ENCODE measurements around the gene EVA1C. TPM values are rescaled to one million over a fixed set of nuclear protein-coding genes. Genes with fewer than 3 reads are reported as not detected.
A peak's percentile ranks its signal among the peaks of the same experiment; 100 is the strongest.
"Not testable (repeated sequence)": the region's sequence is repeated elsewhere in the genome, so short reads cannot be mapped to it uniquely, and the experiment has no call there.

The EVA1C gene
- total RNA-seq, 1 experiment from 2014 or later = 3.2 TPM

DNA sequence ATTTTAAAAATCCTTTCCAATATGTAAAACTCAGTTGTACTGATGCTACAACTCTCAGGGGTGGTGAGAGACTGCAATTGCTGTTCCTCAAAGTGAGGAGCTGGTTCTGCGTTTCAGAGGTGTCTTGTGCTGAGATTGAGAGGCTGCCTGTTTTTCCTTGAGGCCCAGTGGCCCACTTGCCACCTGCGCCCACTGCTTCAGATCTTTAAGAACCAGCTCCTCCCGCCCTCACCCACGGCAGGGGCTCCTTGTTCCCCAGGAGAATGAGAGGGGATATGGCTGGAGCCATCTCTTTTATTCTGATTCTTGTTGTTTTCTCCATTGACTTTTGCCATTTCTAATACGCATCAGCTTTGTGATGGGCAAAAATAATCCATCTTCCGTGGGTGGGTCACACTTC, 45.5 kb downstream of the EVA1C start:
- no peak for DNase-seq (ENCODE audit: low read depth)

DNA sequence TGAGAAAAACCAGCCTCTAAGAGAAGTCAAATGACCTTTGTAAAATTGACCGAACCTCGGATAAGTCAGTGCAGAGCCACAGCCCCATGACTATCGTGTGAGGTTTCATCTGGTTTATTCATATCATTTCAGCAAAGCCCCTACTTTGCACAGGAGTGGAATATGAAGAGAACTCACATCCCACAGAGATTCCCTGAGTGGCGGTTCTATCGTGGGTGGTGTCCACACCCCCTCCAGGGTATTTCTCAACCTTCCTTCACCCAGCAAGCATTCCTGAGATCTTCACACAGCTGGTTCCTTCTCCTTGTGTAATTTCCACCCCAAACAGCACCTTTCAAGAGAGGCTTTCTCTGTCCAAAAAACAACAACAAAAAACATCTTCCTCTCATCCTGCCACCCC, 47.5 kb downstream of the EVA1C start:
- no peak for DNase-seq (ENCODE audit: low read depth)

DNA sequence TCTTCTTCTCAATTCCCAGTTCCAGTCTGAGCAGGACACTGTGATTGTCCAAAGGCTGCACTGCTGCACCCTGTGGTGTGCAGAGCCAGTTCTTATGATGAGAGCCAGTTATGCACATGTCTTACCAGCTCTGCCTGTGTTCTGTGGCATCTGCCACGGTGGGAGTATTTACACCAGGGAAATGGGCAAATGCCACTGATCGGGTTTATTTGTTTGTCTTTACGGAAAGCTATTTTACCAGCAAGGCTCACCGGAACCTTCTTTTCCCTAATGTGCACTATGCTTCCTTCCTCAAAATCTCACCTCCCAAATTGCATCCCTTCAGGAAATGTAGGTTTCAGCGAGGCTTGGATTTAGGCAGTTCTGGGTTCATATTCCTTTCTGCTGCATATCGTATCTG, 49.0 kb downstream of the EVA1C start:
- no peak for DNase-seq (ENCODE audit: low read depth)

DNA sequence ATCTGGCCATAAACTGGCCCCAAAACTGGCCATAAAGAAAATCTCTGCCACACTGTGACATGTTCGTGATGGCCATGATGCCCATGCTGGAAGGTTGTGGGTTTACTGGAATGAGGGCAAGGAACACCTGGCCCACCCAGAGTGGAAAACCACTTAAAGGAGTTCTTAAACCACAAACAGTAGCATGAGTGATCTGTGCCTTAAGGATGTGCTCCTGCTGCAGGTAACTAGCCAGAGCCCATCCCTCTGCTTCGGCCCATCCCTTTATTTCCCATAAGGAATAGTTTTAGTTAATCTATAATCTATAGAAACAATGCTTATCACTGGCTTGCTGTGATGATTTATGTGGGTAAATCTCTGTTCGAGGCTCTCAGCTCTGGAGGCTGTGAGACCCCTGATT, 50.1 kb downstream of the EVA1C start:
- DNase-seq (ENCODE audit: low read depth) = not testable (repeated sequence)

DNA sequence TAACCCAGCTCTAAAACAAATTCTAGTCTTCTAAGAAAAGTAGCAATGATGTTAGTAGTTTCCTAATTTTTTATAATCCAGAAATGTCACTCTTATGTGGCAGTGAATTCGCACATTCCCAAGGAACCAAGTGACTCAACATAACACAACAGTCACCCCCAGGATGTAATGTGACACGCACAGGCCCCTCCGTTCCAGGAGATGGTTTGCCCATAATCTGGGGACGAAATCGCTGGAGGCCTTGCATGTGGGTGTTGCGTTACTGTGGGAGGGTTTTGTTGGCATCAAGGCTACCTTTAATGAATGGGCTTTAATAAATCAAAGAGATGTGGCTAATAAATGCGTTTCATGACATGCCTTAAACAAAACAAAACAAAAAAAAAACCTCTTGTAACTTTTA, 50.9 kb downstream of the EVA1C start:
- peak; percentile 70 for DNase-seq (ENCODE audit: low read depth)

DNA sequence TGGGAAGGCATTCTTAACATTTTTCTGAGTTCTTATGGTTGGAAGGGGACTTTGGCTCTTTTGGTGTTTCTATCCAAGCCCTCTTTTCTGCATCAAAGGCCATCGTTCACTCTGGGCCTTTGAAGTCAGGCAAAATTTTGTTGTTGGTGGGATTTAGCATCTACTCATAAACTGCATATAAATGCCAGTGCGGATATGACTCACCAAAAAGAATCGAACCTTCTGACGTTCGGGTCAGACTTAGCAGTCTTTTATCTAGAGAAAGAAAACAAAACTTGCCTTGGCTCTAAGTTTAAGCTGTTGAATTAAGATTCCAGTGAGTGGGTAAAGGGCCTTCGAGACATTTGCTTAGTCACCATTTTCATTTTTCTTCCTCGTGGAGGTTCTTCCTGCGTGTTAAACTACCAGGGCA, 51.4 kb downstream of the EVA1C start:
- DNase-seq (ENCODE audit: low read depth) = peak; percentile 88

DNA sequence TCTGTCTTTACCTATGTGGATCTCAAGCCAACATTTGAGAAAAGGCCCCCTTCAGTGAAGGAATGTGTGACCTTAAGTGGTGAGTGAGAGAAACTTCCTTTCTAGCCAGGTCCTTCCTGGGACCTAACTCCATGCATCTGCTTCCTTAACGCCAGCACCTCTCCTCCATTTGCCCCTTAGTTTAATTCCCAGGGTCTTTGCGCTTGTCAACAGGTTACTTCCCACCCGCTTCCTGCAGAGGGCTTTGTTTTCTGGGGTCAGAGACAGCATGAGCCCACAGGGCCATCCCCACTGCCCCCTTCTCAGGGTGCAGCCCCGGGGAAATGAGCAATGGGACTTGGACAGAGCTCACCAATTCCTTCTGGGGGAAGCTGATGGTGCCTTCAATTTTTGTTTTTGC, 54.8 kb downstream of the EVA1C start:
- DNase-seq (ENCODE audit: low read depth) = no peak

DNA sequence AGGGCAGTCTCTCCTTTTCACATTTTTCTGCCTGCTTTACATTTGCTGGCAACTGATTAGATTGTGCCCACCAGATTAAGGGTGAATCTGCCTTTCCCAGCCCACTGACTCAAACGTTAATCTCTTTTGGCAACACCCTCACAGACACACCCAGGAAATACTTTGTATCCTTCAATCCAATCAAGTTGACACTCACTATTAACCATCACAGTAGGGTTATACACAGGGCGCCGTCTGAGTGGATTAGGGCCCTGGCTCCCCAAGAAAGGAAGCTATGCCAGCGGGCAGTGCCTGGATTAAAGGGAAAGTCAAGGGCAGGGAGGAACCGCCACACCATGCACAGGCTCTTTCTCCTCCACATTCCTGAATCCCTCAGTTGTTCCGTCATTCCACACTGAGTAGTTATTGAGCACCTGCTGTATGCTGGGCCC, 56.2 kb downstream of the EVA1C start:
- DNase-seq (ENCODE audit: low read depth) = no peak

DNA sequence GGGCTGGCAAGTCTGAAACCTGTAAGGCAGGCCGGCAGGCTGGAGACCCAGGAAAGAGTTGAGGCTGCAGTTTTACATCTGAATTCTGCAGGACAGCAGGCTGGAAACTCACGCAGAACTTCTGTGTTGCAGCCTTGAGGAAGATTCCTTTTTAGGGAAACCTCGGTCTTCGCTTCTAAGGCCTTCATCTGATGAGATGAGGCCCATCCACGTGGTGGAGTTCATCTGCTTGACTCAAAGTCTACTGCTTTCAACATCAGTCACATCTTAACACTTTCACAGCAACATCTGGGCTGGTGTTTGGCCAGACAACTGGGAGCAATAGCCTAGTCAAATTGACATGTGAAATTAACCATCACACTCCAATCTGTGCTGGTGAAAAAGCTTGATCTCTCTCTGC, 57.1 kb downstream of the EVA1C start:
- DNase-seq (ENCODE audit: low read depth) = no peak

DNA sequence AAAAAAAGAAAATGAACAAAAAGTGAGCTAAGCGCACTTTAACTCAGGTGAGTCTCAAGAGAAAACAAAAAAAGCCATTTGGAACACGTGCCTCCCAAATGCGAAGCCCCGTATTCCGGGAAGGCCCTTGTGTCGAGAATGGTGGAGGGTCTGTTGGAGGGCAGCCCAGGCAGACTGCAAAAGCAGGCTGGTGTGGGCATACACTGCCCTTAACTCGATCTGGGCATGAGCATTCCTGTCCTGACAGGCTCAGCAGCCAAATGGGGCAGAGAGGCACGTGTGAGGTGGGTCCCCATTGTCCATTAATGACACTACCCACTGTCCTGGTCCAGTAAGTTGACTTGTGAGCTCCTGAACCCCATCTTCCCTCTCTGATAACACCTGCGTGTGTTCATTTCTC, 57.7 kb downstream of the EVA1C start:
- no peak for DNase-seq (ENCODE audit: low read depth)

DNA sequence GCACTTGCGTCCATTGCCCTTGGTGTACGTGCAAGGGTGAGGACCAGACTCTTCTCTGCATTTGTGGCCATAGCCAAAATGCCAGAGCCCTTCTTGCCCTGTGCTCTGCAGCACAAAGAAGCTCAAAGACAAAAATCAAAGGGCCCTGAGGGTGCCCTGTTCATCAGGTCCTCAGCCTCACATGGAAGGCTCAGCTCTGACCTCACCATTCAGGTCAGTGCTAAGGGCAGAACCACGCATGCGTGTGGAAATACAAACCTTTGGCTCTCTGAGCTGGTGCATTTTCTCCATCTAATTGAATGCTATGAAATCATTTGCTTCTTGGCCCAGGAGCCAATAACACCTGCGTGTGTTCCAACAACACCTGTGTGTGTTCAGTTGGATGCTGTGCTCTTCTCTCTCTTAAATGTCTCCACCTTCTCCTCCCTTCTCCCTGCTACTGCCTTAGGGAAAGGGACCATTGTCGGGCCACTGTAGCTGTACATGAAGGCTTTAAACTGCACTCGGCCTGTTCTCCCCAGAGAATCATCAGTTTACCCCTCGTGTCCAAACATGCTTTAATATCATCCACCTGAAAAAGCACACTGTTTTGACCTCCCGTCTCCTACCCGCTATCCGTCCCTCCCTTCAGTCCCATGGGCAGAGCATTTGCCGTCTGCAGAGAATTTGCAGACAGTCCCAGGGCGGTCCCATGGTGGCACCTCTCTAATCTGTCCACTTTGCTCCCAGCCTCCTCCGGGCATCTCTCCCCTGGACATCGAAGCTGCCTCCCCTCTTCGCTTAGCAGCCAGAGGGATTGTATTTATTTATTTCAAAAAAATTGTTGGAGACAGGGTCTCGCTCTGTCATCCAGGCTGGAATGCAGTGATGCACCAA, 60.6 kb downstream of the EVA1C start:
- DNase-seq (ENCODE audit: low read depth) = no peak

DNA sequence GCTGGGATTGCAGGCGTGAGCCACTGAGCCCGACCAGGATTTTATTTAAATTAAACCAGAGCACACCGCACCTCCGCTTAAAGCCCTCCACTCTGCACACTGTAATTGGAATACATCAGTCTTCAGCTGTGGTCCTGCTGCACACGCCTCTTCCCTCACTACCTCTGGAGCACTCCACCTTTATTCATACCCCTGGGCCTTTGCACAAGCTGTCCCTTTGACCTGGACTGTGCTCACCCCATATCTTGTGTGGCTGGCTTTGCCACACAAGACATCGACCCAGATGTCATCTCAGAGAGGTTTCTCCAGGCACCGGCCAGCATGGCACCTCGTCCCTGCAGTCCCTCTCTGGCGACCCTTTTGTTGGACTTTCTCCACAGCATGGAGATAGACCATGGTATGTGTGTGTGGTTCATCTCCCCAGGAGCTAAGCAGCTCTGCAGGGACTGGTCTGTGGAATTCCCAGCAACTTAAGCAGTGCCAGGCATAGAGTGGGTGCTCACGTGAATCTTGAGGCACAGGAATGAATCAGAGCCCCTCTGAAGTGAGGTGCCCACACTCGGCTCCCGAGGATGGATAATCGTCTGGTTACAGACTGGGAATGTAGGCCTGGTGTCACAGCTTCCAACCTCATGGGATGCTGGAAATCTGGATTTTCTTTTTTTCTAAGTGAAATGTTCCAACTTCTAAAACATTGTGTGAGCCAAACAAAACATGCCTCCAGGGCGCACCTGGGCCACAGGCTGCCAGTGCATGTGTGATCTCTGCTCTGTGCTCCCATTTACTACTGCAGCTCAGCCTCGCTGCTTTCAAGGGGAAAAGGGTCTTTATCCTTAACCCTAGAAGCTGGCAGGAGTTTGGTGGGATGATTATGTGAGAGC, 61.9 kb downstream of the EVA1C start:
- DNase-seq (ENCODE audit: low read depth) = no peak

DNA sequence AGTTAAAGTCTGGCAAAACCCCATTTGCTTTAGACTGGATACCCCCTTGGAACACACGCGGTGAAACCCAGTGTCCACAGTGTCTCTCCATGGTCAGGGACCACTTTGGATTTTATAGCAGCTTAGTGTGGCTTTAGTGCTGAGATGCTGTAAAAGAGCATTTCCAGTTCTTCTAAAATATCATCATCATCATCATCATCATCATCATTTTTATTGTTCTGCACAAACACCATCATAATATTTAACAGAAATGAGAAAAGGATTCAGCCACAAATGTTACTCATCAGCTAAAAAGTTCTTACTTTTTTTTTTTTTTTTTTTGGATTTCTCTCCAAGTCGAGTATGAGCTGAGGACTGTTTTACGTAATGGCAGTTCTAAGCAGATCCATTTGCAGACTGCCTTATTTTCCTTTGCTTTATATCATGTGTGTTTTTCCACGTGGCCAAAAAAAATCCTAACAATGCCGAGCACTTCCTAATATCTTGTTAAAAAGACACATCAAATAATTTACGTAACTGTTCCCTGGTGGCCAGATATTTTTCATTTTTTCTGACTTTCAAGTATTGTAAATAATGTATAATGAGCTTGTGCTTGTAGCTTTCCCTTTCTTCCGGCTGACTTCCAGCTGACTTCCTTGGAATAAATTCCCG, 62.8 kb downstream of the EVA1C start:
- DNase-seq (ENCODE audit: low read depth) = no peak

DNA sequence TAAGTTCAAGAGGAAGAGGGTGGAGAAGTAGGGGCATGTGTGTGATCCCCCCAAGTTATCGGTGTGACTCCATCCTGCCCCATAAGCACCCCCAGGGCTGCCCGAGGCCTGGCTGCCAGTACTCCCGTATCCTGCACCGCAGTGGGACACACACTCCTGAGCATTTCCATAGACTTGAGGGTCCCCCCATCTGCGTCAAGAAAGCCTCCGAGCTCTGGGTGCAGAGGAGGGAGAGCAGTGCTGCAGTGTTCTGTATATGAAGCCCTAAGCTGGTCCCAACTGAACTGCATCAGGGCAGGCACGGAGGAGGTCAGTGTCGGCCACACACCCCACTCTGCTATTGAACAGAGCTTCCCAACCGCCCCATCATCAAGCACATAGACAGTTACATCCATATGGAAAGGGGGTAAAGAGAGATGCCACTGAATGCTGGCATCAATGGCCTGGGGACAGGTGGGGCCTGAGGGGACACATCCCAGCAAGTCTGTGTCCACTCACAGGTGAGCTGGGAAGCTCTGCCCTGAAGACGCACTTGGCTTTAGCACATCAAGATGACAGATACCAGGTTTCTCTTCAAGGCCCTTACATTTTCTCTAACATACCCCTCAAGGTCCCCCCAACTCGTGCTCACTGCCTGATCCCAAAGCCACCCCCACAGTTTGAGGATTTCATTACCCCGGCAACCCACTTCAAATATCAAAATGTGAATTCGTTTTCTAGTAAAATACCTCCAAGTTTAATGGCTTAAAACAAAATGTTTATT, 64.3 kb downstream of the EVA1C start:
- no peak for DNase-seq (ENCODE audit: low read depth)

DNA sequence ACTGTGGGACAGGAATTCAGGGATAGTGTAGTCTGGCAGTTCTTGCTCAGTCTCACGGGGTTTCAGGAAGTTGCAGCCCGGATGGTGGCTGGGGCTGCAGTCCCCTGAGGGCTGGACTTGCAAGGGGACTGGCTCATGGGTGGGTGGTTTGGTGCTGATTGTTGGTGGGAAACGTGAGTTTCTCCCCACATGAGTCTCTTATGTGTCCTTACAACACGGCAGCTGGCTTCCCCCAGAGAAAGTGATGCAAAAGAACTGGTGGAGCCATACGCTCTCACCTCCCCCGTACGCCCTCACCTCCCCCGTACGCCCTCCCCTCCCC, 64.9 kb downstream of the EVA1C start:
- no peak for DNase-seq (ENCODE audit: low read depth)

DNA sequence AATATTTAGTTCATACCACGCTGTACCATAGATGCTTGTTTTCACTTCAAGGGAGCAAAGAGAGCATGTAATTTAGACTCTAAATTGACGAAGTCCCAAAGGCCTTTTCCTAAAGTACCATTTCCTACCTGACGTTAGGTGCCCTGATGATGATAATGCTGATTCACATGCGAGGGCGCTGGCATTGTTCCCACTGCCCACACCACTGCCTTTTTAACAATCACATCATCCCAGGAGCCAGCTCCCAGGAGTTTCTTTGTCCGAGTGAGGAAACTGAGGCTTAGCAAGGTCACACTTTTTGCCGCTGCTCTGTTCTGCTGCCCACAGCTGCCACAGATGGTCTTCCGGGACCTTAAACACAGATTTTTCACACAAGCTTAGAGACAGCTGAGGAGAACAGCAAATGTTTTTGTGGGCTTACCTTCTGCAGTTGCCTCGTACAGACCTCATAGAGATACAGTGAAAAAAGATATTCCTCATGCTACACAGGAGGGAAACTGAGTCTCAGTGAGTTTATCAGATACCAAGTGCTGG, 69.4 kb downstream of the EVA1C start:
- DNase-seq (ENCODE audit: low read depth) = no peak

DNA sequence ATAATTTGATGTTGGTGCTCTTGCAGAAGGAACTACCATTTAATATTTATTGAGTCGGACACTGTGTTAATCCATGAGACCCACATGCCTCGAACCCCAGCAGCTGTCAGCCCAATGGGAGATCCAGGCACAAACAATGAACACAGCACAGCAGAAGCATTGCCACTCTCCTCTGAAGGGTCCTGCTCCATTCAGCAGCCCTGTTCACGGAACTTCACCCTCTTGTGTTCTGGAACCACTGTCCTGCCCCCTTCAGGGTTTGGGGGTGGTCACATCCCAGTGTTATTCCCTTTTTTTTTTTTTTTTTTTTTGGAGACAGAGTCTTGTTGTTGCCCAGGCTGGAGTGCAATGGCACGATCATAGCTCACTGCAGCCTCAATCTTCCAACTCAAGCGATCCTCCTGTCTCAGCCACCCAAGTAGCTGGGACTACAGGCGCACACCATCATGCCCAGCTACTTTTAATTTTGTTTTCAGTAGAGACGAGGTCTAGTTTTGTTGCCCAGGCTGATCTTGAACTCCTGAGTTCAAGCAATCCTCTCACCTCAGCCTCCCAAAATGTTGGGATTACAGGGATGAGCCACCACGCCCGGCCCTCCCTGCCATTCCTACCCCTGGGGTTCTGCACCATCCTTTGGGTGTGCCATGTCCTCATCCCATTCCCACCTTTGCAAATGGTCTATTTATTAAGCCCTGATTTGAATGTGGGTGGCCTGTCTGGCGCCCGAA, 70.2 kb downstream of the EVA1C start:
- no peak for DNase-seq (ENCODE audit: low read depth)

DNA sequence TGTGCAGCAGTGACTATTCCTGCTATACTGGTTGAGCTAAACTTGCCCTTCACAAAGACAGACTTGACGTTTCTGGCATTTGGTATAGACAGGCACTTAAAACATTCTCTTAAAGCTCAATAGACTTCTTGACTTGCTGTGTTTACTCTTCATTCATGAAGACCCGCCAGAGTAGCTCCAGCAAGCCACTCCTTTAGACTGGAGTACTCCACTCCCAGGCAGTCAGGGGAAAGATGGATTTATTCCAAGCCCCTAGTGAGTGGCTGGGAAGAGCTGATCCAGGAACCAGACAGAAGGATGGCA, 70.7 kb downstream of the EVA1C start:
- DNase-seq (ENCODE audit: low read depth) = no peak

DNA sequence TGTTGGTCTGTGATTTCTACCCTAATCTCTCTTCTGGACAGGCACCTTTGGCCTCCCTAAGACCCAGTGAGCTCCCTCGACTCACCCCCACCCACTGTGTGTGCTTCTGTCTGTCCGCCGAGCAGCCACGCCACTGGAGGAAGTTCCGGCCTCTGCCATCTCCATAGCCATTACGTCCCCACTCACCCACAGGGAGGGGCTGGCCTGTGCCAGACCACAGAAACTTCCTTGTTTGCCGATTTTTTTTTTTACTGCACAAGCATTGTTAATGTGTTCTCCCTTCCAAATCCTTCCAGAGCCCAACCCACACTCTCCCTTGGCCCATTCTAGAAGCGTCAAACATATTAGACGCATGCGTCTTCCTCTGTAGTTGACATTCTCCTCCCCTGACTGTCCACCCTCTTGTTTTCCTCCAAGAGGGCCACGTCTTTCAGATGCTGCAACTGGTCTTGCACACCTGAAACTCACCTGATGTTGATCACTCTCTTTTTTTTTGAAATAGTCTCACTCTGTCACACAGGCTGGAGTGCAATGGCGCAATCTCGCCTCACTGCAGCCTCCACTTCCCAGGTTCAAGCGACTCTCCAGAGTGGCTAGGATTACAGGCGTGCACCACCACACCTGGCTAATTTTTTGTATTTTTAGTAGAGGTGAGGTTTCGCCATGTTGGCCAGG, 72.3 kb downstream of the EVA1C start:
- DNase-seq (ENCODE audit: low read depth) = no peak

DNA sequence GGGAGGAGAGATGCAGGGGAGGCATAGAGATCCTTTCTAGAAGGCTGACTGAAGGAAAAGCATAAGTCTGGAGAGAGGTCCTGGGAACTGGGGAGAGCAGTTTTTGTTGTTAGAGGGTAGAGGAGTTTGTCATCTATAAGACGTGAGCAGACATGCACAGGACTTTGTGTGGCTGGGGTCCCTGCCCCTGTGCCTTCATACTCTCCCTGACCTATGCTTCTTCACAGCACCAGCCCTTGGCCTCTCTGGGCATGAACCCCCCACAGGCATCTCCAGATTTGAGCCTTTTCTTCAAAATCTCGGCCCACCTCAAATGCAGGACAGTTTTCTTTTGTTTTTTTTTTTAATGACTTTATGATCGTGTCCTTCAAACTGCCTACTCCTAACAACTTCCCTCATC, 79.9 kb downstream of the EVA1C start:
- DNase-seq (ENCODE audit: low read depth) = no peak

Data from LHCN-M2 (cell line).